GM12878 (cell line): ENCODE measurements around the gene PFN3. TPM values are rescaled to one million over a fixed set of nuclear protein-coding genes. Genes with fewer than 3 reads are reported as not detected.

Source experiments
- DPF2 ChIP-seq: fragments of 450-650 bp; IDR thresholded peaks from 2 replicates; pipeline ENCODE4 v1.6.1; 2017; ENCODE audit warnings: mild to moderate bottlenecking
- EED ChIP-seq: sonication (generic); IDR thresholded peaks from 2 replicates; pipeline ENCODE4 v1.6.1; 2016; ENCODE audit warnings: antibody characterized with exemption, low read depth
- EGR1 ChIP-seq, 2 experiments: IDR thresholded peaks; 1 replicate in 1 of 2; 2 replicates in 1 of 2; pipeline ENCODE4 v1.6.1; 2011 to 2012; ENCODE audit warnings: low read depth in 2 of 2, low read length in 2 of 2, borderline replicate concordance in 1 of 2, mild to moderate bottlenecking in 1 of 2, moderate library complexity in 1 of 2
- GATAD2B ChIP-seq: fragments of 450-650 bp; conservative IDR thresholded peaks from 2 replicates; pipeline ENCODE4 v1.6.1; 2017; ENCODE audit warnings: low read depth, mild to moderate bottlenecking, moderate library complexity
- HDGF ChIP-seq: fragments of 450-650 bp; IDR thresholded peaks from 2 replicates; pipeline ENCODE4 v1.6.1; 2016; ENCODE audit warnings: antibody characterized with exemption
- NFIC ChIP-seq: IDR thresholded peaks from 2 replicates; pipeline ENCODE4 v1.6.1; 2012; ENCODE audit warnings: low read depth, mild to moderate bottlenecking, inconsistent platforms, low read length, moderate library complexity
- NR2F1 ChIP-seq: fragments of 450-650 bp; conservative IDR thresholded peaks from 2 replicates; pipeline ENCODE4 v1.6.1; 2017; ENCODE audit warnings: mild to moderate bottlenecking
- POLR2AphosphoS5 ChIP-seq: IDR thresholded peaks from 2 replicates; pipeline ENCODE4 v1.6.1; 2011; ENCODE audit warnings: mild to moderate bottlenecking, low read length, inconsistent platforms
- polyA plus RNA-seq, 11 experiments: library from polyadenylated mRNA; depleted of rRNA in 4 of 11; unstranded in 6 of 11; stranded (reverse) in 5 of 11; fragments of >200 nt; fragmentation: Nextera tagmentation in 4 of 11; fragmentation: Illumina TruSeq in 1 of 11; extraction: Ambion mirVana in 4 of 11; extraction: Trizol in 1 of 11; gene quantifications; 1 replicate in 1 of 11; 2 replicates in 10 of 11; pipeline versions ENCODE4 v1.2.1 to v1.2.3, GENCODE V29; 2011 to 2016; ENCODE audit warnings: inconsistent platforms in 2 of 11, missing spikeins in 2 of 11, low read depth in 1 of 11
- total RNA-seq, 4 experiments: library from RNA; depleted of rRNA in 3 of 4; stranded (reverse); fragments of >200 nt in 3 of 4; fragmentation: Illumina TruSeq in 1 of 4; extraction: Trizol in 1 of 4; gene quantifications; 2 replicates each; pipeline versions ENCODE4 v1.2.1 to v1.2.3, GENCODE V29; 2013 to 2021
- TF ChIP-seq, protein P1 (sequence below): IDR thresholded peaks from 2 replicates; pipeline ENCODE4 v1.6.1; 2012; ENCODE audit warnings: low read depth, low read length, improper control_type of control experiment

PFN3 gene
- total and polyA plus RNA-seq, 10 of the 15 experiments (the other 5 are each of a cell fraction or from before 2014, with no cell fraction given), result not detected

DNA sequence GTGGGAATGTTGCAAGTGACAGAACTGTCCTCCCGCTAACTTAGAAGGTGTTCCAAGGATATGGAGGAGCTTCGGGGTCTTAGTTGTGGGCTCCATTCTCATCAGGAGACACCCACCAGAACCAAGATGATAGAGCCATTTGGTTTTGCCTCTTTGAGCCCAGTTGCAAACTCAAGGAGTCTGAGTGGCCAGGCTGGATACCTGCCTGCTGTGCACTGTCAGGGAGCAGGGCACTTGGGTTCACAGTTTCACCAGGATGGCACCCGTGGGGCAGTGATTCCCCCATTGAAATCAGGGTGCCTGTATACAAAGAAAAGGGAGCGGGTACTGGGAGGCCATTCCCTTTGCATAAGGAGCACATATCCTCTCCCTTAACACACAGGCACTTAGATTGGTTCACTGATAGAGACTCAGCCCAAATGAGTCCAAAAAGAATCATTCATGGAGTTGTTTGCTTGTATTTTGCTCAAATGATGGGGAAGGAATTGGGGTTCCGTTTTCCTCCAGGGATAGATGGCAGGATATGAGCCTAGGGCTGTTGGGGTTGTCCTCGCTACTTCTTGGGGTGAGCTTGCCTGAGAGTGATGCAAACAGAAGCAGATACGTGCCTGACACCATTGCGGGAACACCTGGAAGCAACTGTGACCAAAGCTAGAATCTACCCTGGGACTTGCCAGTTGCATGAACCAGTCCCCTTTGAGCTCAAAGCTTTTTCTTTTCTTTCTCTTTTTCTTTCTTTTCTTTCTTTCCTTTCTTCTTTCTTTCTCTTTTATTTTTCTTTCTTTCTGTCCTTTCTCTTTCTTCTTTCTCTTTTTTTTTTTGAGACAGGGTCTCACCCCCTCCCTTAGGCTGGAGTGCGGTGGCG lies 44.8 kb upstream of the PFN3 start (continued):
- TF ChIP-seq, protein P1, sequence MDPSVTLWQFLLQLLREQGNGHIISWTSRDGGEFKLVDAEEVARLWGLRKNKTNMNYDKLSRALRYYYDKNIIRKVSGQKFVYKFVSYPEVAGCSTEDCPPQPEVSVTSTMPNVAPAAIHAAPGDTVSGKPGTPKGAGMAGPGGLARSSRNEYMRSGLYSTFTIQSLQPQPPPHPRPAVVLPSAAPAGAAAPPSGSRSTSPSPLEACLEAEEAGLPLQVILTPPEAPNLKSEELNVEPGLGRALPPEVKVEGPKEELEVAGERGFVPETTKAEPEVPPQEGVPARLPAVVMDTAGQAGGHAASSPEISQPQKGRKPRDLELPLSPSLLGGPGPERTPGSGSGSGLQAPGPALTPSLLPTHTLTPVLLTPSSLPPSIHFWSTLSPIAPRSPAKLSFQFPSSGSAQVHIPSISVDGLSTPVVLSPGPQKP, result no peak
- TF ChIP-seq DPF2 (no peak), EED (peak; percentile 19; the same call in 1 of the 2 replicates), HDGF (no peak), EGR1 (IDR thresholded peaks at IDR 0.05; ENCODE audit: borderline replicate concordance in 1 of 2, low read depth in 2 of 2, low read length in 2 of 2) (no peak), NFIC (no peak), NR2F1 (no peak), POLR2AphosphoS5 (peak; percentile 66), GATAD2B (no peak)
